Breast epithelium (tissue), 3 donors: Measurements from ENCODE around the gene AMZ1.

Source experiments
- POLR2A ChIP-seq: fragments of 450-650 bp; IDR thresholded peaks from one replicate; pipeline ENCODE4 v1.6.1; 2016; ENCODE audit warnings: antibody characterized with exemption, mild to moderate bottlenecking, moderate library complexity
- TF ChIP-seq, protein P1 (sequence below), 3 donors: fragments of 450-650 bp; IDR thresholded peaks; one replicate each; pipeline ENCODE4 v1.5.1; 2016 to 2017; ENCODE audit warnings: antibody characterized with exemption in 3 of 3, mild to moderate bottlenecking in 3 of 3, moderate library complexity in 3 of 3

DNA sequence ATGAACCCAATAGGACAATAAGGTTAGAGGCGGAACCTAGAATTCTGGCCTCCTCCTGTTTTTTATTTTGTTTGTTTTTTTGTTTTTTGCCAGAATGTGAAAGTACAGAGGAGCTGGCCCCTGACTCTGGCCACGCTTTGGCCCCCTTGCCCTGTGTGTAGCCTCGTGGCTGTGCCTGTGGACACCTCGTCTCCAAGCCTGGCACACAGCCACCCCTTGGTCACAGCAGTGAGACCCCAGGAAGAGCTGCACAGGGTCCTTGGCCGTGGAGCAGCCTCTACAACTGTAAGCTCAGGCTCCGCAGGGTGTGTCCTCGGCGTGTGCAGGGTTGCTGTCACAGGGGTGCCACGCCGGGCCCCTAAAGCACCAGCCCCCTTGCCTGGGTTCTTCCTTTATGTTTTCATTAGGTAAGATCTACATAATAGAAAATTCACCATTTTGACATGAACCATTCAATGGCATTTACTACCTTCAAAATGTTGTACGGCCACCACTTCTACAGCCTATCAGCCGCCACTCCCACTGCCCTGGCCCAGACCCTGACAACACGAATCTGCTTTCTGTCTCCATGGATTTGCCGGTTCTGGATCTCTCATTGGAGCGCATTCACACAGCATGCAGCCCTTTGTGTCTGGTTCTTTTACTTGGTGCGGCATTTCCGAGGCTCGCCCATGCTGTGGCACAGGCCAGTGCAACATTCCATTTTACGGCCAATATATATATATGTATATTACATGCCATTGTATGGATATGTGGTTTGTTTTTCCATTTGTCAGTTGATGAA, 51.0 kb downstream of the AMZ1 start:
- TF ChIP-seq, protein P1, sequence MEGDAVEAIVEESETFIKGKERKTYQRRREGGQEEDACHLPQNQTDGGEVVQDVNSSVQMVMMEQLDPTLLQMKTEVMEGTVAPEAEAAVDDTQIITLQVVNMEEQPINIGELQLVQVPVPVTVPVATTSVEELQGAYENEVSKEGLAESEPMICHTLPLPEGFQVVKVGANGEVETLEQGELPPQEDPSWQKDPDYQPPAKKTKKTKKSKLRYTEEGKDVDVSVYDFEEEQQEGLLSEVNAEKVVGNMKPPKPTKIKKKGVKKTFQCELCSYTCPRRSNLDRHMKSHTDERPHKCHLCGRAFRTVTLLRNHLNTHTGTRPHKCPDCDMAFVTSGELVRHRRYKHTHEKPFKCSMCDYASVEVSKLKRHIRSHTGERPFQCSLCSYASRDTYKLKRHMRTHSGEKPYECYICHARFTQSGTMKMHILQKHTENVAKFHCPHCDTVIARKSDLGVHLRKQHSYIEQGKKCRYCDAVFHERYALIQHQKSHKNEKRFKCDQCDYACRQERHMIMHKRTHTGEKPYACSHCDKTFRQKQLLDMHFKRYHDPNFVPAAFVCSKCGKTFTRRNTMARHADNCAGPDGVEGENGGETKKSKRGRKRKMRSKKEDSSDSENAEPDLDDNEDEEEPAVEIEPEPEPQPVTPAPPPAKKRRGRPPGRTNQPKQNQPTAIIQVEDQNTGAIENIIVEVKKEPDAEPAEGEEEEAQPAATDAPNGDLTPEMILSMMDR (IDR thresholded peaks at IDR 0.05): no peak
- TF ChIP-seq POLR2A: no peak
